ENCODE measurements around the gene WDR48. TPM values are rescaled to one million over a fixed set of nuclear protein-coding genes. Genes with fewer than 3 reads are reported as not detected.

WDR48 gene
- total RNA-seq, 2 donors from 2014 or later, result 57.5 to 60.4 TPM

GRCh38 chr3:39028546-39028945 is 23.3 kb upstream of the WDR48 start:
- Histone ChIP-seq H3K4me3 (ENCODE audit: low read length) (no peak overlapping the region), H3K4me1 (ENCODE audit: control insufficient read depth, insufficient read depth, low read length) (no peaks in the 10 kb centered on the region), H3K27ac (ENCODE audit: low read depth, low read length) (no peak overlapping the region), H3K9me3 (ENCODE audit: control insufficient read depth, low read length) (no peaks in the 10 kb centered on the region), H3K9ac (ENCODE audit: extremely low read depth, low read length, poor library complexity, severe bottlenecking) (no peak overlapping the region), H3K27me3 (ENCODE audit: control insufficient read depth, insufficient read depth, low read length, poor library complexity, severe bottlenecking) (no peaks in the 10 kb centered on the region), H3K36me3 (ENCODE audit: control insufficient read depth, insufficient read depth, low read length) (no peaks in the 10 kb centered on the region)
- no peaks in the 10 kb centered on the region for H3K27me3 Mint-ChIP-seq (ENCODE audit: insufficient read depth)
- H3K36me3 Mint-ChIP-seq (ENCODE audit: low read depth), result no peaks in the 10 kb centered on the region
- WGBS, 2 experiments (ENCODE audit: insufficient coverage in 1 of 2, insufficient read length in 1 of 2), result 83 to 100% methylated on average over 3 of the region's 3 CpGs
- H3K4me1 Mint-ChIP-seq, result no peaks in the 10 kb centered on the region
- no peak overlapping the region for H3K4me3 Mint-ChIP-seq
- H3K9me3 Mint-ChIP-seq, result no peaks in the 10 kb centered on the region
- no peak for TF ChIP-seq CTCF (conservative IDR thresholded peaks at IDR 0.05)
- no peak for DNase-seq
- H3K27ac Mint-ChIP-seq, result no peak overlapping the region

GRCh38 chr3:39029556-39029955 is 22.3 kb upstream of the WDR48 start:
- Mint-ChIP-seq H3K4me1 (no peaks in the 10 kb centered on the region), H3K27me3 (ENCODE audit: insufficient read depth) (no peaks in the 10 kb centered on the region), H3K27ac (no peak overlapping the region), H3K36me3 (ENCODE audit: low read depth) (no peaks in the 10 kb centered on the region), H3K9me3 (peaks cover 5% of the 10 kb centered on the region), H3K4me3 (no peak overlapping the region)
- Histone ChIP-seq H3K4me1 (ENCODE audit: control insufficient read depth, insufficient read depth, low read length) (no peaks in the 10 kb centered on the region), H3K27ac (ENCODE audit: low read depth, low read length) (no peak overlapping the region), H3K36me3 (ENCODE audit: control insufficient read depth, insufficient read depth, low read length) (no peaks in the 10 kb centered on the region), H3K9ac (ENCODE audit: extremely low read depth, low read length, poor library complexity, severe bottlenecking) (no peak overlapping the region), H3K27me3 (ENCODE audit: control insufficient read depth, insufficient read depth, low read length, poor library complexity, severe bottlenecking) (no peaks in the 10 kb centered on the region), H3K4me3 (ENCODE audit: low read length) (no peak overlapping the region), H3K9me3 (ENCODE audit: control insufficient read depth, low read length) (no peaks in the 10 kb centered on the region)
- no peak for DNase-seq
- 90% methylated on average over 1 of the region's 1 CpG; no CpG with 5 or more reads in 1 of the 2 experiments for WGBS, 2 experiments (ENCODE audit: insufficient coverage in 1 of 2, insufficient read length in 1 of 2)
- TF ChIP-seq CTCF (conservative IDR thresholded peaks at IDR 0.05), result no peak

- no peaks in the 10 kb centered on the region for H3K4me1 Mint-ChIP-seq
Measured at GRCh38 chr3:39038165-39038564, 13.7 kb upstream of the WDR48 start.

More at GRCh38 chr3:39038165-39038564, 13.7 kb upstream of the WDR48 start:
- H3K4me1 ChIP-seq (ENCODE audit: control insufficient read depth, insufficient read depth, low read length), result no peaks in the 10 kb centered on the region
- H3K9ac ChIP-seq (ENCODE audit: extremely low read depth, low read length, poor library complexity, severe bottlenecking), result no peak overlapping the region
- no peak for DNase-seq
- H3K27me3 ChIP-seq (ENCODE audit: control insufficient read depth, insufficient read depth, low read length, poor library complexity, severe bottlenecking), result no peaks in the 10 kb centered on the region
- Mint-ChIP-seq H3K27me3 (ENCODE audit: insufficient read depth) (peaks cover 8% of the 10 kb centered on the region), H3K36me3 (ENCODE audit: low read depth) (no peaks in the 10 kb centered on the region), H3K4me3 (no peak overlapping the region), H3K9me3 (peaks cover 17% of the 10 kb centered on the region), H3K27ac (no peak overlapping the region)
- H3K36me3 ChIP-seq (ENCODE audit: control insufficient read depth, insufficient read depth, low read length), result no peaks in the 10 kb centered on the region
- no peak overlapping the region for H3K27ac ChIP-seq (ENCODE audit: low read depth, low read length)
- H3K9me3 ChIP-seq (ENCODE audit: control insufficient read depth, low read length), result no peaks in the 10 kb centered on the region
- no peak for TF ChIP-seq CTCF (conservative IDR thresholded peaks at IDR 0.05)
- no peak overlapping the region for H3K4me3 ChIP-seq (ENCODE audit: low read length)
